HG03354 (cell line): ENCODE results near the gene TCF3.

ENCODE experiments used
- ATAC-seq: cut with Tn5 transposase; IDR thresholded peaks from one replicate; pipeline ENCODE4 v1.9.1; 2021; ENCODE audit warnings: mild to moderate bottlenecking; ENCODE audit not compliant: unreplicated experiment, poor library complexity, severe bottlenecking

Gene TCF3

DNA sequence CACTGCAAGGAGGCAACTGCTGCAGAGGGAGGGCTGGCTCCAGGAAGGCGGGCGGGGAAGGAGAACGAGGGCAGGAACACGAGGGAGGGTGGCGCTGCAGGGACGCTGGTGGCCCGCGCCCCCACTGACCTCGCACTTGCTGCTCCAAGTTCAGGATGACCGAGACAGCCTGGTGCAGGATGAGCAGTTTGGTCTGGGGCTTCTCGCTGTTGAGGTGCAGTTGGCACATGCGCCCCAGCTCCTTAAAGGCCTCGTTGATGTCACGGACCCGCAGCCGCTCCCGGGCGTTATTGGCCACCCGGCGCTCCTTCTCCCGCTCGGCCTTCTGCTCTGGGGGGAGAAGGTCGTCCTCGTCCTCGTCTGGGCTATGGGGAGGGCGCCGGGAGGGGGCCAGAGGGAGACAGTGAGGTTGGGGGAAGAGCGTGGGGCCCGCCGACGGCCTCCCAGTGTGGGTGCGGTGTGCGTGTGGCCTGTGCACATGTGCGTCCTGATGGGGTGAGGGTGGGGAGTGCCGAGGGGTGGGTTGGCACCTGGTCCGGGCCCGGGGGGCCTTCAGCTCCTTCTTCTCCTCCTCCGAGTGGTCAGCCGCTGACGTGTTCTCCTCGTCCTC lies 37.2 kb downstream of the TCF3 start:
- ATAC-seq = no peak

DNA sequence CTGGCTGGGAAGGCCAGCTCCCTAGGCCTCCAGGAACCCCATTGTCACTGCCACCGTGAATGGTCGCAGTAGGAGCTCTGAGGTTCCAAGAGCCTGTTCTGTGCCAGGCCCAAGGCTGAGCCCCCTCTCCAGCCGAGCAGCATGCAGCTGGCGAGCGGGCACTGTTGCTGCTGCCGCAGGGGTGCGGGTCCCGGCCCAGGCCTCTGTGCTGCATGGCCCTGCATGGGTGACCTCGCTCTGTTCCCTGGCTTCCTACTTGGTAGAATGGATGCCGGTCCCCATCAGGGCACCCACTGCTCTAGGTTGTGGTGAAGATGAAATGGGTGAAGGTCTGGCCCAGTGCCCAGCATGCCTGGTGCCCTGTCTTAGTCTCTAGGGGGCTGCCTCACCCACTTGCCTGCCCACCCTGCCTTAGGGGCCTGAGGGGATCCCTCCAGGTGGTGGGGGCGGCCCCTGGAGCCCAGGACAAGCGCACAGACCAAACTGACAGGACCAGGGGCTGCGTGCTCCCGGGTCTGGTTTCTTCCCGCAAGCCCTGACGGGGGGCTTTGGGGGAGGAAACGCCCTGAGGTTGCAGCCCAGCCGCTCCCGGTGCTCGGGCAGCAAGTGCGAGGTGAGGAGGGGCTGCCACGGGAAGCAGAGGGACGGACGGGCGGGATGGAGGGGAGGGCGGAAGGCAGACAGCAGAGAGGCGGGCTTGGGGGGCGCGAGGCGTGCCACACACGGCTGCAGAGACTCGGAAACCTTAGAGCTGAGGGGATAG lies 38.4 kb downstream of the TCF3 start:
- ATAC-seq = no peak

DNA sequence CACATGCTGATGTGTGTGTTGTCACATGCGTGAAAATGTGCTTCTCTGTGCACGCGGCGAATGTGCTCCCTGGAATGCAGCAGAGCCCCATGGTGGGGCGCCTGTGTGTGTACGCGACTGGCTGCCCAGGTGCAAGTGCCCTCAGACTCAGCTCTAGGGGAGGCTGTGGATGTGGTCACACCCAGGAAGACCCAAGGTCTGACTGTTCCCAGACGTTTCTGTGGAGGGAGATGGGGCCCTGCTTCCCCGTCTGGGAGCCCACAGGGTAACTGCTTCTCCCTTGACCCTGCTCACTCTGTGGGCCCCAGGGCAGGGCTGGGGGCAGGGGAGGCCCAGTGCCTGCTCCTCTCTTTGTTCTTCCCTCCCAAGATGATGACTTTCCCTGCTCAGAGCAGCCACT lies 39.3 kb downstream of the TCF3 start:
- no peak for ATAC-seq

DNA sequence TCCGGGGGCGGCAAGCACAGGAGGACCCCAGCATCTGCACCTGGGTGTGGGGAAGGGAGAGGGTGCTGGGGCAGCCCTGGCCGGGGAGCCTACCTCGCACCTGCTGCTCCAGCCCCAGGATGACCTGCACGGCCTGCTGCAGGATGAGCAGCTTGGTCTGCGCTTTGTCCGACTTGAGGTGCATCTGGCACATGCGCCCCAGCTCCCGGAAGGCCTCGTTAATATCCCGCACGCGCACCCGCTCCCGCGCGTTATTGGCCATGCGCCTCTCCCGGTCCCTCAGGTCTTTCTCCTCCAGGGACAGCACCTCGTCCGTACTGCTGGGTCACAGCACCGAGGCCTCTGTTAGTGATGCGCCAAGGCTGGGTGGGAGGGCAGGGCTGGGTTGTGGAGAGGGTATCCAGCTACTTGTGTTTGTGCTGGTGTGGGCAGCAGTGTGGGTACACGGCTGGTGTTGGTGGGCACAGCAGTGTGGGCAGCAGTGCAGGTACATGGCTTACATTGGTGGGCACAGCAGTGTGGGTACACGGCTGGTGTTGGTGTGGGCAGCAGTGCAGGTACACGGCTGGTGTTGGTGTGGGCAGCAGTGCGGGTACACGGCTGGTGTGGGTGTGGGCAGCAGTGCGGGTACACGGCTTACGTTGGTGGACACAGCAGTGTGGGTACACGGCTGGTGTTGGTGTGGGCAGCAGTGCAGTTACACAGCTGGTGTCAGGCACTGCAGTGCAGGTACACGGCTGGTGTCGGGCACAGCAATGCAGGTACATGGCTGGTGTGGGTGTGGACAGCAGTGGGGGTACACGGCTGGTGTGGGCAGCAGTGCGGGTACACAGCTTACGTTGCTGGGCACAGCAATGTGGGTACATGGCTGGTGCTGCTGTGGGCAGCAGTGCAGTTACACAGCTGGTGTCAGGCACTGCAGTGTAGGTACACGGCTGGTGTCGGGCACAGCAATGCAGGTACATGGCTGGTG lies 40.0 kb downstream of the TCF3 start:
- no peak for ATAC-seq

DNA sequence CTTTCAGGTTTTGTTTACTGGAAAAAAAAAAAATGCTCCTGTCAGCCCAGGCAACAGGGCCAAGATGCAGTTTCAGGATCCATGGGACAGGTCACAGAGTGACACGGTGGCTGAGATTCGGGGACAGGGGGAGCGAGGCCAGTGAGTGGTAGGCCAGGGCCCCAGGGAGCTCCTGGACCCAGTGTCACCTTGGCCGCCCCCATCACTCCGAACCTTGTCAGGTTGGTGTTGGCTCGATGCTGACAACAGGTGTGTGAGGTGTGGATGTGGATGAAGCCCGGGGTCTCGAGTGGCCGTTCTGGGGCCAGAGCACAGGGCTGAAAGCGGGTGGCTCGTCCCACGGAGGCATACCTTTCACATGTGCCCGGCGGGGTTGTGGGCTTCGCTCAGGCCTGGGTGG lies 41.1 kb downstream of the TCF3 start:
- ATAC-seq = no peak

DNA sequence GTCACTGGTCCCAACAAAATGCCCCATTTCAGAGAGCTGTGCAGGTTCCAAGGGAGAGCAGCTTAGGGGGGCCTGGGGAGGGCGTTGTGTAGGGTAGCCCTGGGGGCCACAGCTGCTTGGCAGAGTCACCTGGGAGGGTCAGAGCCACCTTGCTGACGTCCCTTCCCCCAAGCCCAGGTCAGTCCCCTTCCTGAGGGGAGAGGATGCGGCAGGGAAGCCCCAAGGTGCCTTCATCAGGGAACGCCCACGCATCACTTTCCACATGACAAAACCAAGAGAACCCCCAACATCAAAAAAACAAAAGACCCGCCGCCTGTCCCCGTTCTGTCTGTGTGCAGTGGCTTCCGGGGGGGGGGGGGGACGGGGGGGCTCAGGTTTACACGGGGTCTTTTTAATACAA lies 41.8 kb downstream of the TCF3 start:
- ATAC-seq = no peak

DNA sequence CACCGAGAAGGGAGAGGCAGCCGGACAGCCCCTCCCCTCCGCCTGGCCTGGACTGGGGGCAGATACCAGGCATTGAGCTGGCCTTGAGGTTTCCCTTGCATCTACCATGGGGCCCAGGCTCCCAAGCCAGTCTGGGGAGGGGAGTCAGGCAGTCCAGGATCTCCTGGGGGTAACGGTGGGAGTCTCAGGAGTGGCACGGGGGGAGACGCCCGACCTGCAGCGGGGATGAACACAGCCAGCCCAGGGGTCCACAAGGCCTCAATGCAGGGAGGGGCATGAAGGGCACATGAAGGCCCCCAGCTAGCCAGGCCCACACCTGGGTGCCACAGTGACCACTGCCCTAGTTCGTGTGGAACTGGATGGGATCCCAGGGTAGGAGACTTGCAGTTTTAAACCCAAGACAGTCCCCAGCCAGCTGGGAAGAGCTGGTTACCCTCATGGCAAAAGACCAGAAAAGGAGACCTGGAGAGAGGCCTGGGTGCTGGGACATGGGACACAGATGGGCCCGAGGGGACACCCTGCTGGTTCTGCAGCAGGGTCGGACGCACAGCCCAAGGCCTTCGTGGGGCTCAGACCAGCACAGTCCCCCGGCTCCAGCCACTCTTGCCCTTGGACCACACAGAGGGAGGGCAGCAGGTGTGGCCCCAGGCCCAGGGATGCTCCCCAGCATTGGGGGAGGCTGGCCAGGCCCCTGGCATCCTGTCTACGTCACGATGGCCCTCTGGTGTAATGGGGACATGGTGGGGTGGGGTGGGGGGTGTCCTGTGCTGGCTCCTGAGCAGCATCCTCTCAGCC lies 42.5 kb downstream of the TCF3 start:
- no peak for ATAC-seq

DNA sequence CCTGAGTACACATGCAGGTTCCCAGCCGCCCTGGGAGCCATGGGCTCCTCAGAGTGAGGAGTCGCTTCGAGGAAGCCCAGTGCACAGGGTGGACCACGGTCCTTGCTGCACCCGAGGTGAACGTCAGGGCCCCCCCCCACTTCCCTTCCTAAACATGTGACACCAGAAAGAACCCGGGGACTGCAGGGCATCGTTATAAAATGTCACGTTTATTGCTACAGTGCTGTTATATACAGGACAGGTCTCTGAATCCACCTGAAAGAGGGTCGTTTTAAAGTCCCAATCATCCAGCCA lies 43.4 kb downstream of the TCF3 start:
- no peak for ATAC-seq

DNA sequence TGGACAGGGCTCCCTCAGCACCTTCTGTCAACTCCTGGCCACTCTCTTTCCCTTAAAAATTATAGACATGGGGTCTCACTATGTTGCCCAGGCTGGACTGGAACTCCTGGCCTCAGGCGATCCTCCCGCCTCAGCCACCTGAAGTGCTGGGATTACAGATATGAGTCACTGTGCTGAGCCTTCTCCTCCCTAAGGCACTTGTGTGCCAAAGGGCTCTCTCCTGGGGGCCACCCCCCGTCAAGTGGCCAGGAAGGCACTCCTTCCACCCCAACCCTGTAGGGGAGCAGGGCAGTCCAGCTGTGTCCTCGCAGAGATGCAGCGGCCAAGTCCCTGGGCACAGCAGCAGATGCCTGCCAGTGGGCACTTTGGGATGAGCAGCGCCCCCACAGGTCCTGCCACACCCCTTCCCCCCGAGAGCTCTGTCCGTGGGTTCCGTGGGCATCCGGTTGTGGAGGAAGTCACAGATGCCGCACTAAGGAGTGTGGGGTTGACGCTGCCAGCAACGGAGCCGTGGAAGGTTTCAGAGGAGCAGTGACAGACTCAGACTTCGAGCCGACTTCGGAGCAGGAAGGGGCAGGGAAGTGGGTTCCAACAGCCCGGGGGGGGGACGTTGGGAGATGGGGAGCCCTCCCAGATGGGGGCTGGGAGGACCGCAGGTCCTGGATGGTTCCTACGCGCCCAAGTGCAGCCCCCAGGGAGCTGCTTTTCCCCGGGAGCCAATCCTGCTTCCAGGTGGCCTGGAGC lies 43.9 kb downstream of the TCF3 start:
- no peak for ATAC-seq

DNA sequence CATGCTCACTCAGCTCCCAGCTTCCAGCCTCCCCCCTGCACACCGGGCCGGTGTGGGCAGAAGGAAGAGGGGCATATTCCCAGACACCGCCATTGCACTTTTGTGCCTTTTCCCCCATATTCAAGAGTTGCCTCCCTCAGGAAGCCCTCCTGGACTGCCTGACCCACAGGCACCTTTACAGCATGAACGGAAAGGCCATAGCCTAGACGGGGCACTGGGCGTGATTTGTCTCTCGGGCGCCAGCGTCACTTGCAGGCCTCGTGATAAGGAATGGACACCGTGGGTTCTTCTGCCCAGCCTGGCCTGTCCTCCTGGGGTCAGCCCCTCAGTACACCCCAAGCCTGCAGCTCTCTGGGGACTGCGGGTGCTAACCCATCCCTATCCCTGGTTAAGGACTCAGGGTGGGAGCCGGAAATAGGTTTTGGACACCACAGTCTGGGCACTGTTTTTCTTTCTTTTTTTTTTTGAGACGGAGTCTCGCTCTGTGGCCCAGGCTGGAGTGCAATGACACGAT lies 46.2 kb downstream of the TCF3 start:
- ATAC-seq = no peak

DNA sequence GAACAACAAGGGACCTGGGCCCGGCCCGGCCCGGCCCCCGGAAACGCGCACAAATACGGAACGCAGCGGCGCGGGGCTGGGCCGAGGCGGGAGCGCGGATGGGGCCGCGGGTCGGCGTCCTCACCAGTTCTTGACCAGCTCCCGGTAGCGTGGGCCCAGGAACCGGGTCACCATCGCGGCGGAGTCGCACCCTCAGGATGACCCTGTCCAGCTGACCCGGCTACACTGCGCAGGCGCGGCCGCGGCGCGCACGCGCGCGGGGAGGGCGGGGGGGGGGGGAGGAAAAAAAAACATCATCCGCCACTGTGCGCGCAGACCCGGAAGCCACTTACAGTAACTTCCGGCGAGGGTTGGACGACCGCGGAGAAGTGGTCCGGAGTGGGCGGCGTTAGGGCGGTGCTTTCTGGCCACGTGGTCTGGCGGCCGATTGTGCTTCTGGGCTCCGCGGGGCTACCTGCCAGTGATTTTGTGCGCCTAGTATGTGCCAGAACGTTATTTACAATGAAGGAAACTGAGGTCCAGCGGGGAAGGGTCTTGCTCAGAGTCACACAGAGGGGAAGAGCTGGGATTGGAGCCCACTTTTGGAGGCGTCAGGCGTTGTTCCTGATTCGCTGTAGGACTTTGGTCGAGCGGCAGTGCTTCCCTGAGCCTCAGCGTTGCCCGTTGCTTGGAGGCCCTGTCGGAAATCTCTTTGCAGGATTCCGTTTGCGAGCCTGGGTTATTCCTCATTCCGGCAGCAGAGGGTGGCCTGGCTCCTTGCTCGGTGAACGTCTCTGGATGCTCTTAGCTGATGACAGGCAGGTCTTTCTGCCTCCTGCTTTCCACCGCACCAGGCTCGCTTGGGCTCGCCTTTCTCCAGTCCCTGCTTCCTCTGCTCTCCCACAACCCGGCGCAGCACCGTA lies 46.9 kb downstream of the TCF3 start, which contains the start of gene UQCR11:
UQCR11 (minus strand) TSS at position 227 of the 902 bp plus-strand sequence; CDS start at position 174, 53 bp downstream.
- peak; percentile 93 for ATAC-seq

DNA sequence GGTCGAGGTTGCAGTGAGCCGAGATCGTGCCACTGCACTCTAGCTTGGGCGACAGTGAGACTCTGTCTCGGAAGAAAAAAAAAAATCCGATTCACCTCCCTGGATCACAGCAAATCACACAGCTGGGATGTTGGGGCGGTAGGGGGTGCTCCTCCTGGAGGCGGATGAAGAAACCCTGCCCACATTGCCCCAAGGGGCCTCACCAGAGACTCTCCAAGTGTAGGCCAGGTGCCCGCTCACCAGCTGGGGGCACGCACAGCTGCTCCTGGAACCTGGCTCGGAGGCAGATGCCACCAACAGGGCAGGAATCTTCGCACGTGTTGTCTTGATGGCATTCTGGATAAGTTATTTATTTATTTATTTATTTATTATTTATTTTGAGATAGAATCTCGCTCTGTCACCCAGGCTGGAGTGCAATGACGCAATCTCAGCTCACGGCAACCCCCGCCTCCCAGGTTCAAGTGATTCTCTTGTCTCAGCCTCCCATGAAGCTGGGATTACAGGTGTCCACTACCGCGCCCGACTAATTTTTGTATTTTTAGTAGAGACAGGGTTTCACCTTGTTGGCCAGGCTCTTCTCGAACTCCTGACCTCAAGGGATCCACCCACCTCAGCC lies 50.2 kb downstream of the TCF3 start:
- ATAC-seq = no peak

DNA sequence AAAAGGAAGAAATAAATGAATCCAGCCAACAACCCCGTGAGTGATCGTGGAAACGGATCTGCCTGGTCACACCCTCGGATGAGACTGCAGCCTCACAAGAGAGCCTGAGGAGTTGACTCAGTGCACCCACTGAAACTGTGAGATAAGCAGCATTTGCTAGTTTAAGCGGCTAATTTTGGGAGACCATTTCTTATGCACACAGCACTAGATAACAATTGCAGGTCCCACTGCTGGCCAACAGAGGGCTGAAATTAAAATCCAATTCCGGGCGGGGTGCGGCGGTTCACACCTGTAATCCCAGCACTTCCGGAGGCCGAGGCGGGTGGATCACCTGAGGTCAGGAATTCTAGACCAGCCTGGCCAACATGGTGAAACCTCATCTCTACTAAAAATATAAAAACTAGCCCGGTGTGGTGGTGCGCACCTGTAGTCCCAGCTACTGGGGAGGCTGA lies 50.8 kb downstream of the TCF3 start:
- ATAC-seq = no peak

DNA sequence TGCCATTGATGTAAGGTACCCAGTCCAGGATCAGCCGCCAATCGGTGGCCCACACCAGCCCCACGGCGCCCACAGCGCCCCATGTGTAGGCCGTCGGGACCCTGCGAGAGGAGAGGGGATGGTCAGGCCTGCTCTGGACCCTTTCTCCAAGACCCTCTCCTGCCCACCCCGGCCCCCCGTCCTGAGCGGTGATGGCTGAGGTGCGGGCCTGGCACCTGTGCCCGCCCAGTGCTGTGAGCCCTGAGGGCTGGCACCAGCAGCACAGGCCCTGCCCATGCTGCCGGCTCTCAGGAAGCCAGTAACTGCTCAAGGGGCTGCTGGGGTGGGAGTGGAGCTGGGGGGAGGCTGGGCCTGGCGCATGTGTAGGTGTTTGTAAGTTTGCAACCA lies 53.0 kb downstream of the TCF3 start:
- no peak for ATAC-seq

DNA sequence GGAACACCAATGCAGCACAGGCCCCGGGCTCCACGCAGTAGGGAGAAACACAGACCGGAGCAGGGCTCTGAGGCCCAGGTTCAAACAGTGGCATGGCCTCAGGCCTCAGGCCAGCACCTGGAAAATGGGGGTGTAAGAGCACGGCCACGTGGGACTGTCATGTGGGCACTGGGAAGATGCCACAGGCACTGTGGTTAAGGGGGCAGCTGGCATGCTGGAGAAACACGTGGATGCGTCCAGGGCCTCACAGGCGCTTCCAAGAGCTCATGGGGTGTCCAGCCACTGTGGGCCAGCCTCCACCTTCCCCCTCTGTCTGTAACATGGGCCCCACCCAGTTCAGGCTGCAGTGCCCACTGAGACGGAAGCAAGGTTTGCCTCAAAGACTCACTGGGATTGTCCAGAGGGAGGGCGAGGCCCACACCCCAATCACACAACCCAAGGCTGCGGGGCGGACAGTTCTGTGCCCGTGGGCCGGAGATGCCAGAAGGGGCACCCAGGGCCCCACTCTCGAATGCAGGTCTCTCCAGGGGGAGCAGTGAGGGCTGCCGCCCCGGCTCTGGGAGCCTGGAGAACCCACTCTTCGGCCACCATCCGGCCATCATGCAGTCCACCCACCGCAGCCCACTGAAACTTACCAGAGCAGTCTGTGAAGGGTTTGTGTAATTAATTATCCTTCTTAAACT lies 53.5 kb downstream of the TCF3 start:
- ATAC-seq = no peak

DNA sequence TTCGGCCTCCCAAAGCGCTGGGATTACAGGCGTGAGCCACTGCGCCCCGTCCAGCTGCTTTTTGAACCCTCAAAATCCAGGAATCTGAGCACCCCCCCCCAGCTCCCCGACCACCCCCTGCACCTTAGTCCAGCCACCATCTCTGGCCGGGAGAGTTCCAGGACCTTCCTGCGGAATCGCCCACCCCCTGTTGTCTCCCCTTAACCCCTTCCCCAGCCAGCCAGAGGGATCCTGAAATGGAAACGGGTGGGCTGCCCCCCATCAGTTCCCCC lies 59.0 kb downstream of the TCF3 start:
- ATAC-seq = no peak

DNA sequence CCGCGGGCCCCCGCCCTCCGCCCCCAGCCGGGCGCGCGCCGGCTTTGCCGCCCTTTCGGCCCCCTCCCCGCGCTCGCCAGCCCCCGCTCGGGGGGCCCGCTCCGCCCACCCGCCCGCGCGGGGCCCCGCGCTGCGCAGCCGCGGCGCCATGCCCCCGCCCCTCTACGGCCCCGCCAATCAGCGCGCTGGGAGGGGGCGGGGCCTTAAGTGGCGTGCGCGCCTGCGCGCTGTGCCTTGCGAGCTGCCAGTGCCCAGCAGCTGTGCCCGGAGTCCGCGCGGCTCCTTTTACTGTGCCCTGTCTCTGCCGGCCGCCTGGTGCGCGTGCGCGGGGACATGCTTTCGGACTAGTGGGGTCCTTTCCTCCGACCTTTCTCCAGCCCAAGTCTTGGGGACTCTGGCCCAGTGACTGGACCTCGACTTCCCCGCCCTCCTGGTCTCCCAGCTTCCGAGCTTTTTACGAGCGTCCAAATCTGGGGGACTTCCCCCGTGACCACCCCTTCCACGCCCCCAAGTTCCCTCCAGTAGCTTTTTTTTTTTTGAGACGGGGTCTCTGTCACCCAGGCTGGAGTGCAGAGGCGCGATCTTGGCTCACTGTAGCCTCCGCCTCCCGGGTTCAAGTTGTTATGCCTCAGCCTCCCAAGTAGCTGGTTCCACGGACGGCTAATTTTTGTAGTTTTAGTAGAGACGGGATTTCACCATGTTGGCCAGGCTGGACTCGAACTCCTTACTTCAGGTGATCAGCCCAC lies 59.5 kb downstream of the TCF3 start, which contains the start of gene MBD3:
MBD3 (minus strand) TSS at position 111 of the 746 bp plus-strand sequence. CDS start 234 bp downstream, outside the sequence.
- peak; percentile 69 for ATAC-seq
